Measurements from ENCODE around the gene C3orf52. TPM values are rescaled to one million over a fixed set of nuclear protein-coding genes. Genes with fewer than 3 reads are reported as not detected.

The C3orf52 gene
- total RNA-seq, 1 donor from 2014 or later, result 2.4 TPM

DNA sequence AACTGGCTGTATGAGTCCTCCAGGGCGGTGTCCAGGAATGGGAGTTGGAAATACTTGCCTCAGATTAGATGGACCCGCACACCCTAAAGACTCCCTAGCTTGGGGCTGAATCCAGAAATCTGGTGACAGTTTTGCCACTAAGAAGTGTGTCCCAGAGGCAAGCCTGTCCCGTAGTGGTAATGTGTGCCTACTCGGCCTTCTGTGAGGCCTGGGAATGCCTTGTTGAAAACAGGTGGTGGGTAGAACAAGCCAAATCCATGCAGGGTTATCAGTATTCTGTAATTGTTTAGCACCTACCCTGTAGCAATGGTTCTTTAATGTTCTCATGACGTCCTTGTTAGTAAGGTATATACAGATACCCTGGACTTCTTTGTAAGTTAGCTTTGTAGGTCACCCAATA lies 1.6 kb downstream of the C3orf52 start:
- peaks cover 64% of the 10 kb centered on the region for H3K4me1 ChIP-seq
- TF ChIP-seq, protein P1, sequence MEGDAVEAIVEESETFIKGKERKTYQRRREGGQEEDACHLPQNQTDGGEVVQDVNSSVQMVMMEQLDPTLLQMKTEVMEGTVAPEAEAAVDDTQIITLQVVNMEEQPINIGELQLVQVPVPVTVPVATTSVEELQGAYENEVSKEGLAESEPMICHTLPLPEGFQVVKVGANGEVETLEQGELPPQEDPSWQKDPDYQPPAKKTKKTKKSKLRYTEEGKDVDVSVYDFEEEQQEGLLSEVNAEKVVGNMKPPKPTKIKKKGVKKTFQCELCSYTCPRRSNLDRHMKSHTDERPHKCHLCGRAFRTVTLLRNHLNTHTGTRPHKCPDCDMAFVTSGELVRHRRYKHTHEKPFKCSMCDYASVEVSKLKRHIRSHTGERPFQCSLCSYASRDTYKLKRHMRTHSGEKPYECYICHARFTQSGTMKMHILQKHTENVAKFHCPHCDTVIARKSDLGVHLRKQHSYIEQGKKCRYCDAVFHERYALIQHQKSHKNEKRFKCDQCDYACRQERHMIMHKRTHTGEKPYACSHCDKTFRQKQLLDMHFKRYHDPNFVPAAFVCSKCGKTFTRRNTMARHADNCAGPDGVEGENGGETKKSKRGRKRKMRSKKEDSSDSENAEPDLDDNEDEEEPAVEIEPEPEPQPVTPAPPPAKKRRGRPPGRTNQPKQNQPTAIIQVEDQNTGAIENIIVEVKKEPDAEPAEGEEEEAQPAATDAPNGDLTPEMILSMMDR (IDR thresholded peaks at IDR 0.05; ENCODE audit: borderline replicate concordance), result no peak
- H3K4me3 ChIP-seq, result no peak overlapping the region
- DNase-seq, result no peak
- intact Hi-C loops (cut with micrococcal nuclease), result no loop called here
- no peak overlapping the region for H3K27ac ChIP-seq (replicated peaks)
- H3K36me3 ChIP-seq, result no peaks in the 10 kb centered on the region
- H3K27me3 ChIP-seq (ENCODE audit: low read depth), result no peaks in the 10 kb centered on the region
- no peaks in the 10 kb centered on the region for H3K9me3 ChIP-seq (replicated peaks)

DNA sequence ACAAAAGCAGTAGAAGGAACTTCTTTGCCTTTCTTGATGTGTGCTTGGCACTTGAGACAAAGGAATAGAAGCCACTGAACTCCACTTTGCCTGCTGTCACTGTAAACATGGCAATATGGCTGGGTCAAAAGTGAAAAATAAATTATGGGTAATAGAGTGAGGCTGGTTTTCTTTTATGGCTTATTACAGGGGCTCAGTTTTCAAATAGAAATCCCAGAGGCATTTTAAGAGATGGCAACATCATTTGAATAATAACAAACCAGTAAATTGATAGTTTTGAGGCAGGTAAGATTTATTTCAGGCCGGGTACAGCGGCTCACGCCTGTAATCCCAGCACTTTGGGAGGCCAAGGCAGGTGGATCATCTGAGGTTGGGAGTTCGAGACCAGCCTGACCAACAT lies 2.8 kb downstream of the C3orf52 start:
- no peaks in the 10 kb centered on the region for H3K9me3 ChIP-seq (replicated peaks)
- H3K36me3 ChIP-seq, result no peaks in the 10 kb centered on the region
- peaks cover 65% of the 10 kb centered on the region for H3K4me1 ChIP-seq
- intact Hi-C loops (cut with micrococcal nuclease), result no loop called here
- no peak overlapping the region for H3K27ac ChIP-seq (replicated peaks)
- no peak overlapping the region for H3K4me3 ChIP-seq
- no peak for DNase-seq
- no peaks in the 10 kb centered on the region for H3K27me3 ChIP-seq (ENCODE audit: low read depth)
- TF ChIP-seq, protein P1 (IDR thresholded peaks at IDR 0.05; ENCODE audit: borderline replicate concordance), result no peak

DNA sequence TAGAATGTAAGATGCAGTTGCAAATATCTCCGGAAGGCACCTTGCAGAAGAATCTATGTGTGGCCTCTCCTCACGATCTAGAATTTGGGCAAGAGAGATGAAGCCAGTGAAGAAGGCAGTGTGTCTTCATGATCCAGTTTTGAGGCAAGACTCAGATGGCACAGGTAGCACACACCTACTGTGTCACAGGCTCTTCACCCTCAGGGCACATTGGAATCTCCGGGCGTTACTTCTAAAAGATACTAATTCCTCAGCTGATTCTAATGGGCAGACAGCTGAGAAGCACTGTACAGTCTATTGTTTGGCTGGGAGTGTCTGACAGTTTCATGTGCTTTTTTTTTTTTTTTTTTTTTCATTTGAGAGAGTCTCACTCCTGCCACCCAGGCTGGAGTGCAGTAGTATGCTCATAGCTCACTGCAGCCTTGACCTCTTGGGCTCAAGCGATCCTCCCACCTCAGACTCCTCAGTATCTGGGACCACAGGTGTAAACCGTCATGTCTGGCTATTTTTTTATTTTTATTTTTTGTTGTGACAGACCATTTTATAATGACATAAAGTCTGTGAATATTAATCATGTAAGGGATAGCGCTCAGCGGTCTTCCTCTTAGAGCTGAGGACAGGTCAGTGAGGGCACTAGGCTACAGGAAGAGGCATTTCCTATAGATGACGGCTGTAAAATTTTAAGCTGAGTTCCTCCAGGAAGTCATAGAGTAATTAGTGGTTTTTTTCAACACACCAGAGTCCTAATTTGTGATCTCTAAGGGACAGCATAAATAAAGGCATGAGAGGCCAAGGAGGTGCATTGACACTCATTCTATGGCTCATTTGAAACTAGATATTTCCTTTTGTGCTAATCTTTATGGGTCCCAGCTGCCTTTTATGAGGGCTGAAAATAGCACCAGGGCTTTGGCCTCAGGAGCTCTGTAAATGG lies 4.0 kb downstream of the C3orf52 start:
- H3K4me1 ChIP-seq, result peaks cover 61% of the 10 kb centered on the region
- no peak overlapping the region for H3K4me3 ChIP-seq
- no peak overlapping the region for H3K27ac ChIP-seq (replicated peaks)
- H3K36me3 ChIP-seq, result no peaks in the 10 kb centered on the region
- intact Hi-C loops (cut with micrococcal nuclease), result no loop called here
- H3K9me3 ChIP-seq (replicated peaks), result no peaks in the 10 kb centered on the region
- DNase-seq, result no peak
- TF ChIP-seq, protein P1 (IDR thresholded peaks at IDR 0.05; ENCODE audit: borderline replicate concordance), result no peak
- no peaks in the 10 kb centered on the region for H3K27me3 ChIP-seq (ENCODE audit: low read depth)

DNA sequence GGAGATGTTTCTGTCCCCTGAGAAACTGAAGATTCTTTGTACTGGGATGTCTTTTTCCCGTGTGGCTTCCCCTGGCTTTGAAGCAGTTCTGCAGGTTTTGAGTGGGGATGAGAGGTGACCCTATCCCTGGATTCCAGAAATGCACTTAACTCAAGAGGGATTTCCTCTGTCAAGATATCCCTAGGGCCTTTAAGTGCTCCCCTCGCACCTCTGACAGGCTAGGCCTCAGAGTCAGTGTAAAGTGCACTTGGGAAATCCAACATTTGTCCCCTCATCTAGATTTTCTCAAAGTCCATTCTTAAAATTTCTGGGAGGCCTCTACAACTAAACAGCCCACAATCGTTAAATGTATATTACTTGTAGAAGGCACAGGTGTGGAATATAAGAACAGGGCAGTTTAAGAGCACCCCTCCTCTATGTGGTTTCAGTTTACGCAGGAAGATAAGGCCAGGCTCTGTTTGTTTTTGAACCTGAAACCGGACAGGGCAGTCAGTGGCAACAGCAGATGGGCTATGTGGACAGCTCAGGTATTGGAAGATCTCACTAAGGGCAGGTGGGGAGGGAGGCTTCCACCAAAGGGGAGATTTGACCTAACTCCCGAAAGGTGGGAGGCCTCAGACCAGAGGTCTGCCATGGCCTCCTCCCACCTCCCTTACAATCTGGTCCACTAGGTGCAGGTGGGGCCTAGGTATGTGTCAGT lies 4.8 kb downstream of the C3orf52 start:
- H3K36me3 ChIP-seq, result no peaks in the 10 kb centered on the region
- no peak overlapping the region for H3K27ac ChIP-seq (replicated peaks)
- TF ChIP-seq, protein P1 (IDR thresholded peaks at IDR 0.05; ENCODE audit: borderline replicate concordance), result no peak
- no peaks in the 10 kb centered on the region for H3K9me3 ChIP-seq (replicated peaks)
- no peak overlapping the region for H3K4me3 ChIP-seq
- peaks cover 54% of the 10 kb centered on the region for H3K4me1 ChIP-seq
- no peak for DNase-seq
- H3K27me3 ChIP-seq (ENCODE audit: low read depth), result no peaks in the 10 kb centered on the region
- intact Hi-C loops (cut with micrococcal nuclease), result no loop called here

DNA sequence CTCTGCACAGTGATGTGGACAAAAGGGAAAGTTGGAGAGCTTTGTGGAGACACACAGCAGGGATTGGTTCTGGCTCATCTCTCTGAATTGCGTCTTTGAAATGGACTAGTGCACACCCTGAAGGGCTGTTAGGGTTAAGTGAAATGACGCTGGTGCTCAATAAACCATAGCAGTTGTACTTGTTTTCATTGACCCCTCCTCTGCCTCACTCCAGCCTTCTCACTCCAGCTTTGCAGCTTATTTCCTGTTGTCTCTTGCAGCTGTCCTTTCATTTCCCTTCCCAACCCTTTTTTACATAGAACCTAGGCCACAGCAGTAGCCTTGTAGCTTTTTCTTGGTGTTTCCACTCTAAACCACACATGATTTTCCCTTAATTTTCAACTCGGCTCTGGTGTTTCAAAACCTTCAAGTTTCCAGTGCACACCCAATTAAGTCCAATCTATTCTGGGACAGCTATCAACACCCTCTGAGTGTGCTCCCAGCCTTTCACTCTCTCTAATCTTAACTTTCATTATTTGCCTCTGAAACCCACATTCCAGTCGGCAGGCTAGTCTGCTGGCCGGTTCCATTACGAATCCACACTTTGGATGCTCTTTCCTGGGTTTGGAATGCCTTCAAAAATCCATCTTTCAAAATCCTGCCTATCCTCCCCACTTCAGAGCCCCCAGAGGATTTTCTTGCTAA lies 6.4 kb downstream of the C3orf52 start:
- intact Hi-C loops (cut with micrococcal nuclease), result no loop called here
- no peaks in the 10 kb centered on the region for H3K9me3 ChIP-seq (replicated peaks)
- no peaks in the 10 kb centered on the region for H3K27me3 ChIP-seq (ENCODE audit: low read depth)
- H3K4me3 ChIP-seq, result peak overlapping the region; percentile 31
- H3K36me3 ChIP-seq, result no peaks in the 10 kb centered on the region
- TF ChIP-seq, protein P1 (IDR thresholded peaks at IDR 0.05; ENCODE audit: borderline replicate concordance), result no peak
- H3K27ac ChIP-seq (replicated peaks), result peak overlapping the region; percentile 77
- DNase-seq, result no peak
- H3K4me1 ChIP-seq, result peaks cover 45% of the 10 kb centered on the region
